DND-41 (cell line): Measurements from ENCODE around the gene GSTM1.
"Not testable (repeated sequence)": the region's sequence is repeated elsewhere in the genome, so short reads cannot be mapped to it uniquely, and the experiment has no call there.

Source experiments
- ATAC-seq: fragments of 200-7000 bp; cut with Tn5 transposase; 3 replicates; pipeline ENCODE4 v1.9.1; 2021; ENCODE audit warnings: low read depth; ENCODE audit not compliant: insufficient read depth
- DNase-seq: peaks from one replicate; pipeline ENCODE4 v3.0.0-alpha.2; 2020
- H2AFZ ChIP-seq: 2 replicates; pipeline ENCODE4 v1.6.0; 2012; ENCODE audit warnings: low read depth, low read length
- H3K27ac ChIP-seq: 2 replicates; pipeline ENCODE4 v1.5.1; 2012; ENCODE audit warnings: low read length, inconsistent platforms
- H3K27me3 ChIP-seq: fragments of 200-600 bp; sonication (generic); 2 replicates; pipeline ENCODE4 v1.6.0; 2012; ENCODE audit warnings: low read length, mild to moderate bottlenecking, inconsistent platforms; ENCODE audit not compliant: insufficient read depth, poor library complexity
- H3K36me3 ChIP-seq: 2 replicates; pipeline ENCODE4 v1.5.1; 2012; ENCODE audit warnings: low read length, inconsistent platforms; ENCODE audit not compliant: insufficient read depth
- H3K4me1 ChIP-seq: 2 replicates; pipeline ENCODE4 v1.5.1; 2012; ENCODE audit warnings: mild to moderate bottlenecking, low read length; ENCODE audit not compliant: insufficient read depth
- H3K4me2 ChIP-seq: 2 replicates; pipeline ENCODE4 v1.6.0; 2012; ENCODE audit warnings: mild to moderate bottlenecking, moderate library complexity, low read length, inconsistent platforms; ENCODE audit not compliant: insufficient read depth
- H3K4me3 ChIP-seq, 2 experiments: fragments of 200-600 bp in 1 of 2; shearing (Covaris generic) in 1 of 2; 2 replicates each; pipeline ENCODE4 v1.5.1; 2012 to 2016; ENCODE audit warnings: inconsistent platforms in 2 of 2, low read length in 2 of 2, mild to moderate bottlenecking in 2 of 2, low read depth in 1 of 2, moderate library complexity in 1 of 2
- H3K79me2 ChIP-seq: 2 replicates; pipeline ENCODE4 v1.6.0; 2012; ENCODE audit warnings: low read length, inconsistent platforms; ENCODE audit not compliant: insufficient read depth
- H3K9ac ChIP-seq: 2 replicates; pipeline ENCODE4 v1.6.0; 2012; ENCODE audit warnings: low read depth, mild to moderate bottlenecking, inconsistent platforms, low read length, moderate library complexity
- H3K9me3 ChIP-seq: 2 replicates; pipeline ENCODE4 v1.5.1; 2012; ENCODE audit warnings: low read length, moderate library complexity, mild to moderate bottlenecking, inconsistent platforms; ENCODE audit not compliant: insufficient read depth, severe bottlenecking
- H4K20me1 ChIP-seq: 2 replicates; pipeline ENCODE4 v1.6.0; 2012; ENCODE audit warnings: low read length; ENCODE audit not compliant: insufficient read depth
- CTCF ChIP-seq: IDR thresholded peaks from 2 replicates; pipeline ENCODE4 v1.5.1; 2012; ENCODE audit warnings: borderline replicate concordance, low read length, moderate library complexity, mild to moderate bottlenecking; ENCODE audit not compliant: poor library complexity, severe bottlenecking; ENCODE audit errors: extremely low read depth
- EZH2 ChIP-seq: IDR thresholded peaks from 3 replicates; pipeline ENCODE4 v1.6.1; 2012; ENCODE audit warnings: borderline replicate concordance, low read depth, mild to moderate bottlenecking, moderate library complexity, low read length, inconsistent platforms; ENCODE audit not compliant: severe bottlenecking

The GSTM1 gene

GRCh38 chr1:109667452-109668122 is 20.0 kb upstream of the GSTM1 start, which contains the start of gene GSTM2:
Gene GSTM2, plus strand, starts transcription at chr1:109668057. Its CDS starts 59 bp downstream, at chr1:109668116.
- Histone ChIP-seq H3K27me3 (no peaks in the 10 kb centered on the region), H3K27ac (no peak within 1 kb of the TSS), H3K4me3 (peak within 1 kb of the TSS in 1 of 2 experiments; percentile 54; a peak in 2 of 4 replicates), H4K20me1 (no peaks in the 10 kb centered on the region), H3K9ac (peak within 1 kb of the TSS; percentile 46), H3K79me2 (no peaks in the 10 kb centered on the region), H3K36me3 (no peaks in the 10 kb centered on the region), H3K9me3 (no peaks in the 10 kb centered on the region), H3K4me2 (peak within 1 kb of the TSS; percentile 65), H3K4me1 (peaks cover 13% of the 10 kb centered on the region), H2AFZ (peak within 1 kb of the TSS; percentile 50)
- TF ChIP-seq CTCF (no peak), EZH2 (no peak)
- DNase-seq (peak; percentile 91), ATAC-seq (peak; percentile 100)

- H3K4me2 ChIP-seq = peak overlapping the region; percentile 65
- peak overlapping the region in 1 of 2 experiments; percentile 54; a peak in 2 of 4 replicates for H3K4me3 ChIP-seq
- no peaks in the 10 kb centered on the region for H3K9me3 ChIP-seq
- H3K79me2 ChIP-seq = no peaks in the 10 kb centered on the region
- peak overlapping the region; percentile 38 for H2AFZ ChIP-seq
- H3K36me3 ChIP-seq = no peaks in the 10 kb centered on the region
- H3K9ac ChIP-seq = peak overlapping the region; percentile 46
- DNase-seq (no peak), ATAC-seq (peak; percentile 64)
- TF ChIP-seq CTCF = no peak
- no peak overlapping the region for H3K27ac ChIP-seq
- peaks cover 13% of the 10 kb centered on the region for H3K4me1 ChIP-seq
- no peaks in the 10 kb centered on the region for H4K20me1 ChIP-seq
- H3K27me3 ChIP-seq = no peaks in the 10 kb centered on the region
Observed at GRCh38 chr1:109668123-109668775, 19.4 kb upstream of the GSTM1 start.

- Histone ChIP-seq H3K4me2 (no peak overlapping the region), H3K4me3 (no peak overlapping the region), H3K79me2 (no peaks in the 10 kb centered on the region), H4K20me1 (no peaks in the 10 kb centered on the region), H2AFZ (no peak overlapping the region), H3K27ac (no peak overlapping the region), H3K9me3 (no peaks in the 10 kb centered on the region), H3K4me1 (peaks cover 13% of the 10 kb centered on the region), H3K27me3 (no peaks in the 10 kb centered on the region), H3K36me3 (no peaks in the 10 kb centered on the region), H3K9ac (no peak overlapping the region)
- no peak for TF ChIP-seq CTCF
- no peak for TF ChIP-seq EZH2
- ATAC-seq (no peak), DNase-seq (no peak)
Observed at GRCh38 chr1:109669246-109669948, 18.2 kb upstream of the GSTM1 start.

GRCh38 chr1:109669949-109670302 is 17.7 kb upstream of the GSTM1 start:
- H3K27ac ChIP-seq, H3K27me3 ChIP-seq, H4K20me1 ChIP-seq, ATAC-seq, H3K36me3 ChIP-seq, H3K9ac ChIP-seq, H3K79me2 ChIP-seq, H3K4me2 ChIP-seq, DNase-seq, H3K4me3 ChIP-seq, H3K9me3 ChIP-seq, H2AFZ ChIP-seq: not testable (repeated sequence)
- peaks cover 13% of the 10 kb centered on the region for H3K4me1 ChIP-seq
